HG03565 (cell line): ENCODE results near the gene PRKACG.
"Not testable (repeated sequence)": the region's sequence is repeated elsewhere in the genome, so short reads cannot be mapped to it uniquely, and the experiment has no call there.

Experiments used
- ATAC-seq: cut with Tn5 transposase; IDR thresholded peaks from one replicate; pipeline ENCODE4 v1.9.1; 2021; ENCODE audit warnings: mild to moderate bottlenecking, moderate library complexity; ENCODE audit not compliant: unreplicated experiment

Gene PRKACG

DNA sequence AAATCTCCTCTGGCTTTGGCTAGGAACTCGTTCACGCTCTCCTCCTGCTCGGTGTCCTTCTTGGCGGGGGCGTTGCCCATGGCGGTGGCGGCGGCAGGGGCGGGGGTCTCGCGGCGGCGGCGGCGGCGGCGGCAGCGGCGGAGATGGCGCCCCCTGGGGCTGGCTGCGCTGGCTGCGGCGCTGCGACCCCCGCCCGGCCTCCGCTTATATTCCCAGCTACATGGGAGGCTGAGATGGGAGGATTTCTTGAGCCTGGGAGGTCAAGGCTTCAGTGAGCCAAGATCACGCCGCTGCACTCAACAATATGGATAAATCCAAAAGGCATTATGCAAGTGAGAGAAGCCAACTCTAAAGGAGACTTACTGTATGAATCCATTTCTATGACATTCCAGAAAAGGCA, at the start of gene PRKACG:
Gene PRKACG (minus strand): TSS at position 101 of the 400 bp plus-strand sequence. CDS start 21 bp downstream, at position 80.
- no peak for ATAC-seq

DNA sequence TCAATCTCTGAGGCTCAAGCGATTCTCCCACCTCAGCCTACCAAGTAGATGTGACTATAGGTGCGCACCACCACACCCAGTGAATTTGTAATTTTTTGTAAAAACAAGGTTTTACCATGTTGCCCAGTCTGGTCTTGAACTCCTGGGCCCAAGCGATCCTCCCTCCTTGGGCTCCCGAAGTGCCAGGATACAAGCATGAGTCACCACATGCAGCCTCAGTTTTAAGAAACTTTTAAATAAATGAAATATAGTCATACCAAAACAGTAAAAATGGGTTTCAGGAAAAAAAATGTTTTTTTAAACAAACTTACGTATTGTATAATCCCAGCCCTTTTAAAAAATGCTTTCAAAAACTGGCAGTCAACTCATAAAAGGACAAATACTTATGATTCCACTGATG, 48.3 kb upstream of the PRKACG start:
- ATAC-seq, result no peak

DNA sequence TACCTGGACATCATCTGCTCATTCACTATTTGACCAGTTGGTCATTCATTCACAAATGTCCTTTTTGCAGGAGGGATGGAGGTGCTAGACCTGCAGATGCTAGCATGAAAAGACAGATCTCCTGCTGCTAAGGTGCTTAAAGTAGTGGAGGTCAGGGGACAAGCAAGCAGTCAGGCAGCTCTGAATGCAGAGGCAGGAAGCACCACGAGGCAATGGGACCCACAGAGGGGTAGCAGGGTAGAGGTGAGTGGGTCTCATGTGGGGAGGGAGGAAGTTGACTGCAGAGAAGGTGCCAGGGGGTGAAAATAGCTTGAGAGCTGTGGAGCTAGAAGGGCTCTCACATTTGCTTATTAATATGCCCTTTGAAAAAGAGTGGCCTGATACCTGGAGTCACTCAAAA, 46.9 kb upstream of the PRKACG start:
- no peak for ATAC-seq

DNA sequence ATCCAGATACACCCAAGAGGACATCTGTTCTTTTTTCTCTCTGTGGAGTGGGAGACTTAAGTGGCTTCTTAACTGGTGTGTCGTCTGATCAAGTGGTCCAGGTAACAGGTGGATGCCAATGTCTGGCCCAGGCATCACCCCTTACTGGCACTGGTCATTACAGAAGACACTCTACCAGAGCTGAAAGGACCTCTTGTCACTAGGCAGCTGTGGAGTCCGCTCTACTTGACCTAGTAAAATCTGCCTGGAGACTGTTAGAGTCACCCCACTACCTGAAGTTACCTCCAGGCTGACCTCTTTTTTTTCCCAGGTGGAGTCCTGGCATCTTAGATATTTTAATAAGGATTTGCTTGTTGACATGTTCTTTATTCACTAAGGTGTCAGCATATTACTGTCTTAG, 44.2 kb upstream of the PRKACG start:
- ATAC-seq, result no peak

DNA sequence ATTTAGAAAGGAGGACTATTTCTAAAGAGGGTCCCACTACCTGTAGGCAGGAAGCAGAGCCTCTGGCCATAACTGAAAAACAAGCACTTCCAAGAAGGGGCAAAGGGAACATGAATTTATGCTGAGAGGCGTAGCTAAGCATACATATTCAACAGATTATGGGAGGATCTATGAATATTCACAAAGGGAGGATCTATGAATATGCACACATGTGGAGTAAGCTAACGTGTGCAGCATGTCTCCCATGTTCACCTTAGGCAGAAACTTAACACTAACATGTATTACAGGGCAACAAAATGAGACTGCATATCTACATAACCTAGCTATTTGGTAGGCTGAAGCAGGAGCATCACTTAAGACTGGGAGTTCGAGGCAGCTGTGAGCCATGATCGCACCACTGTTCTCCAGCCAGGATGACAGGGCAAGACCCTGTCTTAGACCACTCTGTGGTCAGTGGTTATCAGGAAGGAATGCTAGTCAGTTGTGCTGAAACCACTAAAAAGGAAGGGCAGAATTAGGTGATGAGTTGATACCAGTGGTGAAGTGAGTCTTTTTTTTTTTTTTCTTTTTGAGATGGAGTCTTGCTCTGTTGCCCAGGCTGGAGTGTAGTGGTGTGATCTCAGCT, 42.4 kb upstream of the PRKACG start:
- ATAC-seq, result no peak

DNA sequence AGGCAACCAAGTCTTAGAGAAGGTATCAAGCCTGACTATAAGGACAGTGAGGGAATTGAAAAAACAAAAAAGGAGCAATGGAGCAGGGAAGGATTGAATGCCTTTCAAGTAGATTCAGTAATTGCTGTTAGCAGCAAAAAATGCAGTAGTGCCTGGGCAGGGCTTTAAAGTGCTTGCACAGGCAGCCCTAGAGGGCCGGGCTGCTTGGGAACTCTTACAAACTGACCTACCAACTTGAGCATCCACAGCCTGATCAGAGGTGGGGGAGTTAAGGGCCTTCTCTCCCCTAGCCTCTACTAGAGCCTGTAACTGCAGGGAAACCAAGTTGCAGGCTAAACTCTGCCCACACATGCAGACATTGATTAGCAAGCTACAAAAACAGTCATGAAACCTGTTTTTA, 41.1 kb upstream of the PRKACG start:
- no peak for ATAC-seq

DNA sequence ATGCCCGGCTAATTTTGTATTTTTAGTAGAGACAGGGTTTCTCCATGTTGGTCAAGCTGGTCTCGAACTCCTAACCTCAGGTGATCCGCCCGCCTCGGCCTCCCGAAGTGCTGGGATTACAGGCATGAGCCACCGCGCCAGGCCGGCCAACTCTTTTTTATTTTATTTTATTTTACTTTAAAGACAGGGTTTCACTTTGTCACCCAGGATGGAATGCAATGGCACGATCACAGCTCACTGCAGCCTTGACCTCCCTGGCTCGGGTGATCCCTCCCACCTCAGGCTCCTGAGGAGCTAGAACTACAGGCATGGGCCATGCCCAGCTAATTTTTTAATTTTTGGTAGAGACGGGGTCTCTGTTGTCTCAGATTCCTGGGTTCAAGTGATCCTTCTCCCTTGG, 37.0 kb upstream of the PRKACG start:
- not testable (repeated sequence) for ATAC-seq

DNA sequence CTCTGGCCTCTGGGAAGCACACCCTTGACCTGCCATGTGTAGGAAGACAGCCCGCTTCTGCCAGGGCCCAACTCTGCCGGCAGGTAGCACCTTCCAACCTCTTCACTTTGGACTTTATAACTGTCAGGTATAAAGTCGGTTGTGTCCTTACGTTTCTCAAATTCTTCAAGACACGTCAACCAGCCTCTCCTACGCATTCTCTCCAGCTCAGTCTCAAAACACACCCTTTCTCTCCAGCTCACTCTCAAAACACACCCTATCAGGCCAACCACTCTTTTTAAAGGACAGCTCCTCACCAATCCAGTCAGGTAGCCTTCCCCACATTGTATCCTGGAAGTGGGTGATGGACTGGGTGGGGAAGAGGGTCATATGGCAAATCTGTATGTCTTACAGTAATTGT, 35.2 kb upstream of the PRKACG start:
- no peak for ATAC-seq

DNA sequence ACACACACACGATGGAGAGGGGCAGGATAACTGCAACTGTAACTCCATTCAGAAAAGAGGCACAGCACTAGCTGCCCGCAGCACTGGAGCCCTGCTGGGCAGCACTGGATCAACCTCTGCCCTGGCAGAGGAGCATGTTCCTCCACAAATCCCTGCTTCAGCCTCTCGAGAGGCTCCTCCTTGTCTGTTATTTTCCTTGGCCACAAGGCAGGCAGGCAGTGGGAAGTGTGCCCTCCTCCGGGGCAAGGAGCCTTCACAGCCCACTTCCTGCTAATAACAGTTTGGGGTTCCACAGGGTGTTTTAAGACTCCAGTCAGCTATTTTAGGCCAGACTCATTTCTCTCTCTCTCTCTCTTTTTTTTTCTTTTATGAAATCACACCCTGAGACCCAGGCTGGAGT, 33.5 kb upstream of the PRKACG start:
- no peak for ATAC-seq

DNA sequence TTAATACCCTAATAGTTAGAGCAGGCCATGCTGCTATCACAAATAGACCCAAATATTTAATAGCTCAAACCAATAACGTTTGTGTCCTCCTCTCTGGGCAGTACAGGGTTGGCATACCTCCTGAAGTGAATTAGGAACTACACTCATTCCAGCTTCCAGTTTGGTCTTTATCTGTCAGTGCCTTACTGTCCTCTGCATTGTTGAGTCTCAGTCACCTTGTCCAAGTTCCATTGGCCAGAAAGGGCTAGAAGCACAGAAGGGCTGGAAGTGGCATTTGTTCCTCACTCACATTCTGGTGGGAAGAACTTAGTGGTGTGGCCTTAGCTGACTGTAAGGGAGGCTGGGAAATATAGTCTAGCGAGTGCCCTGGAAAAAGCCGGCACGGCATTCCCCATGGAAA, 32.8 kb upstream of the PRKACG start:
- ATAC-seq, result no peak

DNA sequence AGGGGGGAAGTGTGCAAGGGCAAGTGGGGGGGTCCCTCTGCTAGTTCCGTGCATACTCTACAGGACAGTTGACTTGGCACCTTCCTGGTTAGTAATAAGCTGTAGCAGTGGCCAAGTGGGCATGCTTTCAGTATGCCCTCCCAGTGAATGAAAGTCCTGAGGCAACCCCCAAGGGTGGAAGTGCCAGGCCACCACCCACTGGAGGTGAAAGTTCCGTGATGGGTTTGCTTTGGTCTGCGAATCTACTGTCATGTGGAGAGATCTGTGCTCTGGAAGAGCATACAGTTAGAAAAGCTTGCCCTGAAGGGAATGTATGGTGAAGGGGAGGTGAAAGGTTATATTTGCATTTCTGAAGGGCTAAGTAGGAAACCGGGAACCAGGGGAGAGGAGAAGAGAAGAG, 31.9 kb upstream of the PRKACG start:
- no peak for ATAC-seq

DNA sequence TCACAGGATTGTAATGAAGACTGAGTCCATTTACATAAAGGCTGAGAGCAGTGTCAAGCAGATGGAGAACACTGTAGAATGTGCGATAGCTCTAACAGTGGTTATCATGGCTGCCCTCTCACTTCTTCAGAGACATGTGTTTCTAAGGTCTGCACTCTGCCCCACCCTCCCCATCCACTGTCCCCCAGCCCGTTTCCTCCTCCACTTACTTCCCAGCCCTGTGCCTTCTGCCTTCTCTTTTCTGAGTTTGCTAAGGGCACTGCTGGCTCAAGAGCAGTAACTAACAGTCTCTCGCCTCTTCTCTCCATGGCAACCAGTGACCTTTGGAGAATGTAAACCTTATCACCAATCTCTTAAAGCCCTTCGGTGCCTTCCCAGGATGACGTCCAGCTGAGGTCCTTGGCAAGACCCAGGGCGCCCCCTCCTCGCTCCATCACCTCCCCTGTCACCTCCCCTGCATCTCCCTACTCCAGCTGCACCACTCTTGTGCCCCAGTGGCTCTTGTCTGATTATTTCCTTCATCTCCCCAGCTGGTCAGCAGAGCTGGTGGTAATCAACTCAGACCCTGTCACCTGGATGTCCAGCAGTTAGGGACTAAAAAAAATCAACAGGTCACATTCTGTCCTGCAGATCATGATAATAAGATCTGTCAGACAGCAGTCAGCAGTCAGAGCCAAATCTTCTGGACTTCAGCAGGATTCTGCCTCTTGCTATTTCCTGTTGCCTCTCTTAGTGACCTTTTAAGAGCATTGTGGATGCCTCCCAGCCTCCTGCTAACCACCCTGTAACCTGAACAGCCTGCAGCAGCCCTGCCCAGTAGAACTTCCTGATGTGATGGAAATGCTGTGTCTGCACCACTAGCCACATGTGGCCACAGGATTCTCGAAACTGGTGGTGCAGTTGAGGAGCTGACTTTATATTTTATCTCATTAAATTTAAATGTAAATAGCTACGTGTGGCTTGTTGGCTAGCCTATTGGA, 30.6 kb upstream of the PRKACG start:
- ATAC-seq, result no peak

DNA sequence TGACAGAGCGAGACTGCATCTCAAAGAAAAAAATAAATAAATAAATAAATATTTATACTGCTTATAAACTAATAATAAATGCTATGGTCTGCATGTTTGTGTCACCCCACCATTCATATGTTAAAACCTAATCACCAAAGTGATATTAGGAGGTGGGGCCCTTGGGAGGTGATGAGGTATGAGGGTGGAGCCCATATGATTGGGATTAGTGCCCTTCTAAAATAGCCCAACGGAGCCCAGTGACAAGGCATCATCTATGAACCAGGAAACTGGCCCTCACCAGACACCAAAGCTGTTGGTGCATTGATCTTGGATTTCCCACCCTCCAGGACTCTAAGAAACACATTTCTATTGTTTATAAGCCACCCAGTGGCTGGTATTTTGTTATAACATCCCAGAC, 26.7 kb upstream of the PRKACG start:
- ATAC-seq, result no peak

DNA sequence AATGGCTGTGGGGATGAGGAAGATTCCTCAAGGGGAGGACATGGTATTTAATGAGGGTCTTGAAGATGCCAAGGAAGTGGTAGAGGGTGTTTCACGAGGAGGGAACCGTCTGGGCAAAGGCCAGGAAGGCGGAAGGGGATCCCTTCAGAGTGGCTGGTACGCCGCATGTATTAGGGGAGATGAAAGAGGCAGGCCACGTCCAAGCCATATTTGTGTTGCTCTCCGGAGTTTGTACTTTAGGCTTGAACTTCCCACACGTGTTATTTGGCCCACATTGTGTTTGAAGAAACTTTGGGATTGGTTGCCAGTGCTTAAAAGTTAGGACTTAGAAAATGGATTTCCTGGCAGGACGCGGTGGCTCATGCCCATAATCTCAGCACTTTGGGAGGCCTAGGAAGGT, 22.9 kb upstream of the PRKACG start:
- ATAC-seq, result no peak

DNA sequence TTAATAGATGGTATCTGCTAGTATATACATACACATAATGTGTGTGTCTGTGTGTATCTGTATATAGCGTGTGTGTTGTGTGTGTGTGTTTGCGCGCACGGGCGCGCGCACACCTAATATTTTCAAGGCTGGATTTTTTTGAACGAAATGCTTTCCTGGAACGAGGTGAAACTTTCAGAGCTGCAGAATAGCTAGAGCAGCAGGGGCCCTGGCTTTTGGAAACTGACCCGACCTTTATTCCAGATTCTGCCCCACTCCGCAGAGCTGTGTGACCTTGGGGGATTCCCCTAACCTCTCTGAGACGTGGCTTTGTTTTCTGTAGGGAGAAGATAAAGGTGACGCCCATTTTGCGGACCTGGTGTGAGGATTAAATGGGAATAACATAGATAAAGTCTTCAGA, 22.4 kb upstream of the PRKACG start:
- peak; percentile 19 for ATAC-seq

DNA sequence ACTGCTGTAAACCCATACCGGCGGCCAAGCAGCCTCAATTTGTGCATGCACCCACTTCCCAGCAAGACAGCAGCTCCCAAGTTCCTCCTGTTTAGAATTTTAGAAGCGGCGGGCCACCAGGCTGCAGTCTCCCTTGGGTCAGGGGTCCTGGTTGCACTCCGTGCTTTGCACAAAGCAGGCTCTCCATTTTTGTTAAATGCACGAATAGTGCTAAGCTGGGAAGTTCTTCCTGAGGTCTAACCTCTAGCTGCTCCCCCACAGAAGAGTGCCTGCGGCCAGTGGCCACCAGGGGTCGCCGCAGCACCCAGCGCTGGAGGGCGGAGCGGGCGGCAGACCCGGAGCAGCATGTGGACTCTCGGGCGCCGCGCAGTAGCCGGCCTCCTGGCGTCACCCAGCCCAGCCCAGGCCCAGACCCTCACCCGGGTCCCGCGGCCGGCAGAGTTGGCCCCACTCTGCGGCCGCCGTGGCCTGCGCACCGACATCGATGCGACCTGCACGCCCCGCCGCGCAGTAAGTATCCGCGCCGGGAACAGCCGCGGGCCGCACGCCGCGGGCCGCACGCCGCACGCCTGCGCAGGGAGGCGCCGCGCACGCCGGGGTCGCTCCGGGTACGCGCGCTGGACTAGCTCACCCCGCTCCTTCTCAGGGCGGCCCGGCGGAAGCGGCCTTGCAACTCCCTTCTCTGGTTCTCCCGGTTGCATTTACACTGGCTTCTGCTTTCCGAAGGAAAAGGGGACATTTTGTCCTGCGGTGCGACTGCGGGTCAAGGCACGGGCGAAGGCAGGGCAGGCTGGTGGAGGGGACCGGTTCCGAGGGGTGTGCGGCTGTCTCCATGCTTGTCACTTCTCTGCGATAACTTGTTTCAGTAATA, 21.8 kb upstream of the PRKACG start, which contains the start of gene FXN:
Gene FXN (plus strand): TSS at position 315 of the 871 bp plus-strand sequence. CDS start 31 bp downstream, at position 346.
- ATAC-seq, result peak; percentile 91

DNA sequence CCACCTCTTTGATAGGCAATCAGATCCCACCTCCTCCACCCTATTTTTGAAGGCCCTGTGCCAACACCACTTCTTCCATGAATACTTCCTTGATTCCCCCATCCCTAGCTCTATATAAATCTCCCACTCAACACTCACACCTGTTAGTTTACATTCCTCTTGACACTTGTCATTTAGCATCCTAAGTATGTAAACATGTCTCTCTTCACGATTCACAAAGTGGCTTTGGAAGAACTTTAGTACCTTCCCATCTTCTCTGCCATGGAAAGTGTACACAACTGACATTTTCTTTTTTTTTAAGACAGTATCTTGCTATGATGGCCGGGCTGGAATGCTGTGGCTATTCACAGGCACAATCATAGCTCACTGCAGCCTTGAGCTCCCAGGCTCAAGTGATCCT, 20.2 kb upstream of the PRKACG start:
- no peak for ATAC-seq

DNA sequence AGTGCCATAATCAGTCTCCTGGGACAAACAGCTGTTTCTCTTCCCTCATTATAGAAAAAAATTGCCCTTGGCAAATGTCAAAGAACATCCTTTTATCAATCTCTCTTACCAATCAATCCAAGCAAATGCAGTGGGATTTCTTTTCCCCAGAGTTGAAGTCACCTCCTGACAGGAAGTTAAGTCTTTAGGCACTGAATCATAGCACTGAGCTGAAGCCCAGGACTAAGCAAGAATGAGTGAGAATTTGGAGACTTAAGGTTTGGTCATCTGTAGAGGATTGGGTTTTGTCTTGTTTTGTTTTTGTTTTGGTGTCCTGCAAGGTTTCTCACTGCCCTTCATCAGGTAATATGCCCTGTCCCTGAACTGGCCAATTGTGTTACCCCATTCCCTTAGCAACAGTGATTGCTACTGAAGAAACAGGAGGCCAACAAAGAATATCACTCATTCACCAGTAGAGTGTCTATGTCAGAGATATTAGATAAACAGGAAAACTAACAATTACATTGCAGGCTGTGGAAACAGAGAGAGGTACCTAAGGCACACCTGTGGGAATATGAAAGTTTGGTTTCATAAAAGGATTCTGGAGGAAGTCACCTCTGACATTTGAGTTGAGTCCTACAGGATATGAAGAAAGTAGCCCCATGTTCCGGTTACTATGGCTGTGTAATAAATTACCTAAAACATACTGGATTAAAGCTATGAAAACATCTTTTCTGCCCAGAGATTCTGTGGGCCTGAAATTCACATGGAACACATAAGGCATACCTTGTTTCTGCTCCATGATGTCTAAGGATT, 17.1 kb upstream of the PRKACG start:
- no peak for ATAC-seq

DNA sequence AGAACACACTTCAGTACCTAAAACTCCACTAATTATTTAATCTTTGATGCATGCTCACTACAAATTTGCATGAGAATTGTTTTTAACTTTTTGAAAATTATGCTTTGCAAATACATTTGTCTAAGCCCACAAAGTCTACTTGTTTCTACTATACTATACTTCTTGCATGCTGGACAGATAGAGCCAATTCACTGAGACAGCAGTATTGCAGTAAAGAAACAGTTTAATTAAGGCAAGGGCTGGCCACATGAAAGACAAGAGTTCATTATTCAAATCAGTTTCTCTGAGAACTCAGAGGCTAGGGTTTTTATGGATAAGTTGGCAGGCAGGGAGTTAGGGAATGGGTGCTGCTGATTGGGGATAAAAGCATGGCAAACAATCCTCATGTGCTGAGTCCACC, 15.6 kb upstream of the PRKACG start:
- ATAC-seq, result no peak

DNA sequence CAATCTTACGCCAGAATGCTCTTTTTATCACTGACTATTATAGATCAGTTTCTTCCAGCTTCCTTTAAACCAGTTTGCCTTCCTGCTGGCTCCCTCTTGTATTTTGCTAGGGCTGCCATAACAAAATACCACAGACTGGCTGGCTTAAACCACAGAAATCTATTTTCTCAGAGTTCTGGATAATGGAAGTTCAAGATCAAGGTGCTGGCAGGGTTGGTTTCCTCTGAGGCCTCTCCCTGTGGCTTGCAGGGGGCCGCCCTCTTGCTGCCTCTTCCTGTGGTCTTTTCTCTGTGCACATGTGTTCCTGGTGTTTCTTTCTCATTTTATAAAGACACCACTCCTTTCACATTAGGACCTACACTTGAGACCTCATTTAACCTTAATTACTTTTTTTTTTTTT, 14.8 kb upstream of the PRKACG start:
- no peak for ATAC-seq
